ENCODE data around the gene PGBD4. TPM values are rescaled to one million over a fixed set of nuclear protein-coding genes. Genes with fewer than 3 reads are reported as not detected.

PGBD4 gene
- total RNA-seq, 6 experiments from 2014 or later: 0.56 to 0.98 (median 0.83) TPM

GRCh38 chr15:34085746-34086145 lies 16.1 kb upstream of the PGBD4 start:
- Histone ChIP-seq H3K4me1 (peaks cover 0 to 4% (median 0%) of the 10 kb centered on the region in 4 donors), H3K36me3 (peaks cover 0 to 42% (median 4%) of the 10 kb centered on the region in 4 donors), H3K27me3 (no peaks in the 10 kb centered on the region), H3K4me3 (no peak overlapping the region), H3K27ac (no peak overlapping the region), H3K9me3 (no peaks in the 10 kb centered on the region)
- ATAC-seq (no peak), DNase-seq (no peak)
- no peak for TF ChIP-seq CTCF (IDR thresholded peaks at IDR 0.05)
- TF ChIP-seq POLR2A (IDR thresholded peaks at IDR 0.05): no peak
- WGBS (ENCODE audit: insufficient coverage, low coverage, low lambda C conversion rate, missing lambda C conversion rate): 75% methylated on average over 1 of the region's 2 CpGs
- intact Hi-C loops (cut with DNase I): no loop called here

- TF ChIP-seq CTCF (IDR thresholded peaks at IDR 0.05) (no peak), POLR2A (IDR thresholded peaks at IDR 0.05) (no peak)
- no peak for DNase-seq
- Histone ChIP-seq H3K4me3 (no peak overlapping the region), H3K36me3 (peaks cover 0 to 7% (median 0%) of the 10 kb centered on the region in 4 donors), H3K27me3 (no peaks in the 10 kb centered on the region), H3K4me1 (peaks cover 0 to 11% (median 0%) of the 10 kb centered on the region in 4 donors), H3K9me3 (no peaks in the 10 kb centered on the region), H3K27ac (no peak overlapping the region)
- 92% methylated on average over 5 of the region's 5 CpGs for WGBS (ENCODE audit: insufficient coverage, low coverage, low lambda C conversion rate, missing lambda C conversion rate)
- intact Hi-C loops (cut with DNase I): loop anchor here (10.0 kb wide), 2 partner anchors 105 to 125 kb away; partner anchors contain the start of gene EMC4 (in 1 of the 2)
- ATAC-seq: no peak
Observed at GRCh38 chr15:34099914-34100313, 2.0 kb upstream of the PGBD4 start.

- TF ChIP-seq POLR2A (IDR thresholded peaks at IDR 0.05) (no peak), CTCF (IDR thresholded peaks at IDR 0.05) (no peak)
- H3K9me3 ChIP-seq: no peaks in the 10 kb centered on the region
- H3K27me3 ChIP-seq: no peaks in the 10 kb centered on the region
- peak overlapping the region; percentile 70 to 82 (median 73) for H3K27ac ChIP-seq
- 32% methylated on average over 26 of the region's 29 CpGs for WGBS (ENCODE audit: insufficient coverage, low coverage, low lambda C conversion rate, missing lambda C conversion rate)
- H3K36me3 ChIP-seq: no peaks in the 10 kb centered on the region
- peak overlapping the region; percentile 63 to 90 (median 89) for H3K4me3 ChIP-seq
- ATAC-seq (peak; percentile 40 to 48 (median 44)), DNase-seq (no peak)
- intact Hi-C loops (cut with DNase I): loop anchor here (10.0 kb wide), 2 partner anchors 102 to 122 kb away; partner anchors contain the start of gene EMC4 (in 1 of the 2)
- peaks cover 0 to 11% (median 0%) of the 10 kb centered on the region in 4 donors for H3K4me1 ChIP-seq
Observed at GRCh38 chr15:34102175-34102925, 467 bp downstream of the PGBD4 start.

GRCh38 chr15:34106423-34106822 lies 4.5 kb downstream of the PGBD4 start:
- WGBS (ENCODE audit: insufficient coverage, low coverage, low lambda C conversion rate, missing lambda C conversion rate): 100% methylated on average over 1 of the region's 1 CpG
- H3K4me1 ChIP-seq: no peaks in the 10 kb centered on the region
- H3K27me3 ChIP-seq: no peaks in the 10 kb centered on the region
- ATAC-seq (no peak), DNase-seq (no peak)
- H3K36me3 ChIP-seq: no peaks in the 10 kb centered on the region
- no peak for TF ChIP-seq CTCF (IDR thresholded peaks at IDR 0.05)
- TF ChIP-seq POLR2A (IDR thresholded peaks at IDR 0.05): no peak
- no peaks in the 10 kb centered on the region for H3K9me3 ChIP-seq
- H3K27ac ChIP-seq: no peak overlapping the region
- intact Hi-C loops (cut with DNase I): loop anchor here (10.0 kb wide), 2 partner anchors 98 to 118 kb away; partner anchors contain the start of gene EMC4 (in 1 of the 2)
- no peak overlapping the region for H3K4me3 ChIP-seq

Measured in right lobe of liver (tissue), 6 donors.